NT2/D1 (cell line): Measurements from ENCODE around the gene TKT.

ENCODE experiments used
- DNase-seq: peaks from one replicate; pipeline ENCODE4 v3.0.0-alpha.2; 2011; ENCODE audit warnings: low read depth, low spot score
- H3K27me3 ChIP-seq: 2 replicates; pipeline ENCODE4 v1.6.0; 2011; ENCODE audit warnings: mild to moderate bottlenecking; ENCODE audit not compliant: insufficient read length, insufficient read depth
- H3K36me3 ChIP-seq: 2 replicates; pipeline ENCODE4 v1.6.1; 2011; ENCODE audit warnings: mild to moderate bottlenecking, low read length, mixed read lengths; ENCODE audit not compliant: insufficient read depth, insufficient read length
- H3K4me1 ChIP-seq: 2 replicates; pipeline ENCODE4 v1.5.1; 2011; ENCODE audit not compliant: insufficient read depth, insufficient read length
- H3K4me3 ChIP-seq: 2 replicates; pipeline ENCODE4 v1.5.1; 2011; ENCODE audit warnings: low read depth; ENCODE audit not compliant: insufficient read length
- H3K9ac ChIP-seq: 2 replicates; pipeline ENCODE4 v1.6.0; 2011; ENCODE audit warnings: low read depth; ENCODE audit not compliant: insufficient read length
- H3K9me3 ChIP-seq: 2 replicates; pipeline ENCODE4 v1.5.1; 2011; ENCODE audit warnings: mild to moderate bottlenecking, low read length; ENCODE audit not compliant: insufficient read depth
- SUZ12 ChIP-seq: IDR thresholded peaks from 2 replicates; pipeline ENCODE4 v1.6.1; 2011; ENCODE audit not compliant: insufficient read length, insufficient read depth; ENCODE audit errors: extremely low read depth
- YY1 ChIP-seq: IDR thresholded peaks from 2 replicates; pipeline ENCODE4 v1.6.1; 2011; ENCODE audit not compliant: insufficient read length, insufficient read depth
- ZNF274 ChIP-seq: IDR thresholded peaks from 2 replicates; pipeline ENCODE4 v1.6.1; 2011; ENCODE audit warnings: mild to moderate bottlenecking, low read depth, low read length

The TKT gene

DNA sequence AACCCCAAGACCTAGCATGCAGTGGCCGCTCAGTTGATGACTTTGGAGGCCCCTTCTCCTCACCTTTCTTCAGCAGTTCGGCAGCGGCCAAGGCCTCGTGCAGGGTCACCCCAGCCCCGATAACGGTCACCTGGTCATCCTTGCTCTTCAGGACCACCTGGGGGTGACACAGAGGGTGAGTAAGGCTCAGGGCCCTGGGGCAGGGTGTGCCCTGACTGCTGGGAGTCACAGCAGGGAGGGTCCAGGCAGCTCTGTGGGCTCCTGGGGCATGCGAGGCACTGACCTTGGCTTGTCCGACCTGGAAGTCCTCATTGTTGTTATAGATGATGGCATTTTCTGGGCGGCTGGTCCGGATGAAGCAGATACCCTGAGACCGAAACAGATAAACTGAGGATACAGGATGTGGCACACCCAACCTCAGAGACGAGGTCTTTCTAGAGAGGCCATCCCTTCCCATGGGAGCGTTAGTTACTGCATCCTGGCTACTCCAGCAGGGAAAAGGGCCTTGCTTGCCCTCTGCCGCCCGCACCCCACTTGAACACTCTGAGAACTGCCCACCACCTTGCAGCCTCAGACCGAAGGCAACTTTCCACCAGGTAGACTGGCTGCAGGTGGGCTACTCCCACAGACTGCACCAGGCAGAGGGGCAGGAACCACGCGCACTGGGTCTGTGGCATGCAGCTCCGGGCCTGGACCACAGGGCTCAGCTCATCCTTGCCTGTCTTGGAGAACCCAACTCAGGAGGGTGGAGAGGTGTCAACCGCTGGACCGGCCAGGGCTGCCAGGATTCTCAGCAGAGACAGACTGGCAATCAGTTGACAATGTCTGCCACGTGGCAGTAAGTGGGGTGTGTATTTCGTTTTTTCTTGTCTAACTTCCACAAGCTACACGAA lies 27.6 kb downstream of the TKT start:
- H3K36me3 ChIP-seq: peaks cover 100% of the 10 kb centered on the region
- no peak overlapping the region for H3K9ac ChIP-seq
- DNase-seq: no peak

DNA sequence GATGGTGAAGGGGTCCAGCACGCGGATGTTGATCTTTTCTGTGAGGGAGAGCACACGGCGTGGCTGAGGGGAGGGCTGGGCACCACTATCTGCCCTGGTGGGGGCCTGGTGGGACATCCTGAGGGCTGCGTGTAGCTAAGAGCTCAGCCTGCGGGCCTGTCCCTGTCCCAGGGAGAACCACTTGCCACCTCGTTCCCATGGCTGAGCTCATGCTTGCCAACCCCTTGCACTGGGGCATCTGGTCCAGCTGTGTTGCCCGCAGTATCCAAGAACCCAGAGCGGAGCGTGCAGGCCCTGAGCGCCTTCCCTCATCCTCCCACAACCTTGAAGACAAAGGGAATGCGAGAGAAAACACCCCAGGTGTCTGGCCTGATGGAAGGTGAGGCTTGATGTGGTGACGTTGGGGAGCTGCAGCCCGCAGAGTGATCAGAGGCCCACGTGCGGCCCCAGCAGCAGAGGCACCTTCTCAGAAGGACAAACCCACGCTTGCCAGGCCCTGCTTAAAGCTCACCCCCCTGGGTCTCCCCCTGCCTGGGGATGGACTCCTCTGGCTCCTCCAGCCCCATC lies 28.9 kb downstream of the TKT start:
- TF ChIP-seq ZNF274: no peak
- no peak for TF ChIP-seq YY1
- no peak for TF ChIP-seq SUZ12
- Histone ChIP-seq H3K27me3 (no peaks in the 10 kb centered on the region), H3K4me3 (no peak overlapping the region), H3K9ac (no peak overlapping the region), H3K36me3 (peaks cover 97% of the 10 kb centered on the region), H3K4me1 (peaks cover 7% of the 10 kb centered on the region), H3K9me3 (no peaks in the 10 kb centered on the region)
- DNase-seq: no peak

More for the DNA sequence above, 27.6 kb downstream of the TKT start:
- H3K4me1 ChIP-seq: peaks cover 14% of the 10 kb centered on the region
- H3K9me3 ChIP-seq: no peaks in the 10 kb centered on the region
- TF ChIP-seq YY1 (no peak), SUZ12 (no peak), ZNF274 (no peak)
- H3K27me3 ChIP-seq: no peaks in the 10 kb centered on the region
- no peak overlapping the region for H3K4me3 ChIP-seq

DNA sequence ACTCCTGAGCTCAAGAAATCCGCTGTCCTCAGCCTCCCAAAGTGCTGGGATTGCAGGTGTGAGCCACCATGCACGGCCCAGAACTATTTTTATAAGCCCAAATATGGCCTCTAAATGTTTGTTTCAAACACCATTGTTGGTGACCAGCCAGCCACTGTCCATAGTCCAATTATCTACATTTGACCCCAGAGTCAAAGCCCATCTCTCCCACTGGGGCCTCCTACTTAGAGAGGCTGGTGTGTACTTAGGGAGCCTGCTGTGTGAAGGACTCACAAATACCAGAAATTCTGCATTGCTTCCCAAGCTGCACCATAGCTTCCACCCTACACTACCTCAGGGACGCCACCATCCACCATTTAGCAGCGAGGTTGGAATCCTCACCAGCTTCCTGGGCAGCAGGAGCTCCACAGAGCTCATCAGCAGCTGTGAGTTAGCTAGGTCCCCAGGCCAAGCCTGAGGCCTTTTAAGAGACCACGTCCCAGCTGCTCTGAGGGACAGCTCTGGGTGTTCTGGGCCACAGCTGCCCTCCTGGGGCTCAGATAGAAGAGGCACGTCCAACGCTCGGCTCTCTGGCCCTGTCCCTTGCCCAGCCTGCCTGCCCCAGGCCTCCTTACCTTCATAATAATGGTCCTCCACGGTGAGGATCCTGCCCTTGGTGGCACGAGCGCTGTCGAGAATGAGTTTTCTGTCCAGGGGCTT lies 29.5 kb downstream of the TKT start:
- no peaks in the 10 kb centered on the region for H3K27me3 ChIP-seq
- DNase-seq: no peak
- peaks cover 7% of the 10 kb centered on the region for H3K4me1 ChIP-seq
- H3K4me3 ChIP-seq: no peak overlapping the region
- H3K9ac ChIP-seq: no peak overlapping the region
- no peak for TF ChIP-seq YY1
- no peak for TF ChIP-seq ZNF274
- no peak for TF ChIP-seq SUZ12
- H3K36me3 ChIP-seq: peaks cover 91% of the 10 kb centered on the region
- H3K9me3 ChIP-seq: no peaks in the 10 kb centered on the region

DNA sequence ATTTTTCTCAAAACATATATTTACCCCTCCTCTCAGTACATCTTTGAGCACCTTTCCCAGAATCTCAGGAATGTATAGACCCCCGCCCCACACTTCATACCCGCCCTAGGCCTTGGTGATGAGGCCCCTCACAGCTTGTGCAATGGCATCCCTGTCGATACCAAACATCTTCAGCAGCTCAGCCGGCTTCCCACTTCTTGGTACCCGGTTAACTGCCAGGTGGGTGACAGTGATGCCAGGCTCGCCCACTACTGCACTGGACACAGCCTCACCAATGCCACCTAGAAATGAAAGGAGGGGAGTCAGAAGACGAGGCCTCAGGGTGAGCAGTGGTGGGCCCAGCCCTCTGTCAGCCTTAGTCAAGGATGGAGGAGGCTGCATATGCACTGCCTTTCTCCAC lies 30.2 kb downstream of the TKT start:
- TF ChIP-seq YY1 (no peak), SUZ12 (no peak)
- peaks cover 84% of the 10 kb centered on the region for H3K36me3 ChIP-seq
- no peaks in the 10 kb centered on the region for H3K9me3 ChIP-seq
- DNase-seq: no peak
- no peak overlapping the region for H3K9ac ChIP-seq
- peaks cover 7% of the 10 kb centered on the region for H3K4me1 ChIP-seq
- no peak overlapping the region for H3K4me3 ChIP-seq
- H3K27me3 ChIP-seq: no peaks in the 10 kb centered on the region

DNA sequence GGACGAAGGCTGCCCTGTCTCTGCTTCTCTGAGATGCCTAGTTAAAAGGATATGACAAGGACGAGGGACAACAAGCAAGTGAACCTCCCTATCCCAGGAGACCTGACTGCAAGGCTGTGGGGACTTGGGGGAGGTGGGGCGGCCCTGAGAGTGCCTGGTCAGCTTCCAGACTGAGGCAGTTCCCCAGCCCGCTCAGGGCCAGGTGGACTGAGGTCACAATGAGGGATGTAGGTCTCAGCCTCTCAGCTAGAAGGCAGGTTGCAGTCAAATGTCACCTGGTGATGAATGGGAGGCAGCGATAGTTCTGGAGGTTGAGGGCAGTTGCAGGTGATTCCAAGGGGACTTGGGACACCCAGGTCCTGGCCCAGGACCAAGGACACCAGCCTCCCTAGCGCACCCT lies 30.6 kb downstream of the TKT start:
- no peaks in the 10 kb centered on the region for H3K27me3 ChIP-seq
- TF ChIP-seq YY1 (no peak), ZNF274 (no peak), SUZ12 (no peak)
- peaks cover 80% of the 10 kb centered on the region for H3K36me3 ChIP-seq
- H3K9me3 ChIP-seq: no peaks in the 10 kb centered on the region
- peaks cover 7% of the 10 kb centered on the region for H3K4me1 ChIP-seq
- DNase-seq: no peak
- no peak overlapping the region for H3K4me3 ChIP-seq
- no peak overlapping the region for H3K9ac ChIP-seq

DNA sequence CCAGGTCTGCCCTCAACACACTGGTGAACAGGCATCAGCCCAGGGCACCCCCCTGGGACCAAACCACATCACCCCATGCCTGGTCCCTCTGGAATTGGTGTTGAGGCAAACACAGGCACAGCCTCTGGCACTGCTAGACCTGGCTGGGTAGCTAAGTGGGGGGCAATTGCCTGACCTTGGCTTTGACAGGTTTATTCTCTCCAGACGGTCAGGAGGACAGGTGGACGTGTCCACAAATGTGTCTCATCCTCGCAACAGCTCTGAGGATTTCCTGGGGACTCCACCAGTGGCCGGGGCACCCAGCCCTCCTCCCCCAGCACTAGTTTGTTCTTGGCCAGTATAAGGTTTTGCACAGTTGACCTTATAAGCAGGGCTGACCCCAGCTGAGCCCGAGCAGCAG lies 31.3 kb downstream of the TKT start:
- H3K36me3 ChIP-seq: peaks cover 73% of the 10 kb centered on the region
- no peak for DNase-seq
- peaks cover 7% of the 10 kb centered on the region for H3K4me1 ChIP-seq
- no peaks in the 10 kb centered on the region for H3K9me3 ChIP-seq
- no peaks in the 10 kb centered on the region for H3K27me3 ChIP-seq
- H3K9ac ChIP-seq: no peak overlapping the region
- TF ChIP-seq YY1 (no peak), SUZ12 (no peak), ZNF274 (no peak)
- H3K4me3 ChIP-seq: no peak overlapping the region

DNA sequence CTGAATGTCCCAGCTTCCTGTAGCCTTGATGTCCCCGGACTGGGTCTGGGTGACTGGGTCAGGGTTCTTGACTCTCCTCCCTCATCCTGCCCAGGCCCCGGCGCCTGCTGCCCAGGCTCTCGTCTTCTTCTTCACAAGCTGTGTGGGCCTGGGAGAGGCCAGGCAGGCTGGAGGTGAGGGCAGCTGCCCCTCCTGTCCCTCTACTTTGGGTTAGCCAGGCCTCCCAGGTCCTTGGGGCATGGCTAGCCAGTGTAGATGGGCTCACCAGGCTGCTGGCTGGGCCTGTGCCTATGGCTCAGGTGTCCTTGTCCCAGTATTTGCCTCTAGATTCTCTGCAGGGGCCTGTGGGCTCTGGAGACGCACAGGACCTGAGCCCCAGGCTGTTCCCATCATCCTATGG lies 31.8 kb downstream of the TKT start:
- TF ChIP-seq ZNF274 (no peak), YY1 (no peak), SUZ12 (no peak)
- no peaks in the 10 kb centered on the region for H3K9me3 ChIP-seq
- H3K4me1 ChIP-seq: peaks cover 7% of the 10 kb centered on the region
- no peak for DNase-seq
- H3K9ac ChIP-seq: no peak overlapping the region
- H3K4me3 ChIP-seq: no peak overlapping the region
- peaks cover 68% of the 10 kb centered on the region for H3K36me3 ChIP-seq
- no peaks in the 10 kb centered on the region for H3K27me3 ChIP-seq
